Fibroblast of skin of scalp (primary cell): Measurements from ENCODE around the gene NCOR1. TPM values are rescaled to one million over a fixed set of nuclear protein-coding genes. Genes with fewer than 3 reads are reported as not detected.
"Not testable (repeated sequence)": the region's sequence is repeated elsewhere in the genome, so short reads cannot be mapped to it uniquely, and the experiment has no call there.

Source experiments
- DNase-seq: peaks from one replicate; pipeline ENCODE4 v3.0.0-alpha.2; 2013
- polyA plus RNA-seq, 2 experiments: library from polyadenylated mRNA; unstranded; fragments of 120-200 nt; gene quantifications; one replicate each; pipeline ENCODE4 v1.2.1, GENCODE V29; 2013; ENCODE audit not compliant: insufficient read length in 2 of 2

NCOR1 gene
- polyA plus RNA-seq (2013, experiment 1 of 2; ENCODE audit: insufficient read length) = 53.3 TPM
- 59.0 TPM for polyA plus RNA-seq (2013, experiment 2 of 2; ENCODE audit: insufficient read length)

- peak; percentile 96 for DNase-seq
Measured at GRCh38 chr17:16215273-16215964, at the start of gene NCOR1. Gene NCOR1 (minus strand): TSS chr17:16215534. CDS start chr17:16194569, 20,965 bp downstream.

- DNase-seq = no peak
Measured at GRCh38 chr17:16262201-16262600, 46.9 kb upstream of the NCOR1 start.

- no peak for DNase-seq
Measured at GRCh38 chr17:16261049-16261448, 45.7 kb upstream of the NCOR1 start.

- no peak for DNase-seq
Measured at GRCh38 chr17:16259926-16260325, 44.6 kb upstream of the NCOR1 start.

- DNase-seq = no peak
Measured at GRCh38 chr17:16258901-16259300, 43.6 kb upstream of the NCOR1 start.

GRCh38 chr17:16255481-16255921 lies 40.2 kb upstream of the NCOR1 start:
- peak; percentile 5 for DNase-seq

GRCh38 chr17:16254773-16255400 lies 39.6 kb upstream of the NCOR1 start:
- DNase-seq = no peak

- DNase-seq = no peak
Measured at GRCh38 chr17:16251556-16251955, 36.2 kb upstream of the NCOR1 start.

- no peak for DNase-seq
Measured at GRCh38 chr17:16251043-16251442, 35.7 kb upstream of the NCOR1 start.

GRCh38 chr17:16250635-16251034 lies 35.3 kb upstream of the NCOR1 start:
- peak; percentile 50 for DNase-seq

GRCh38 chr17:16247586-16247984 lies 32.3 kb upstream of the NCOR1 start:
- no peak for DNase-seq

- DNase-seq = no peak
Measured at GRCh38 chr17:16243801-16244567, 28.6 kb upstream of the NCOR1 start.

GRCh38 chr17:16243385-16243784 lies 28.1 kb upstream of the NCOR1 start:
- no peak for DNase-seq

- no peak for DNase-seq
Measured at GRCh38 chr17:16241906-16242399, 26.6 kb upstream of the NCOR1 start.

GRCh38 chr17:16239931-16240330 lies 24.6 kb upstream of the NCOR1 start:
- no peak for DNase-seq

- DNase-seq = no peak
Measured at GRCh38 chr17:16232391-16232790, 17.1 kb upstream of the NCOR1 start.

GRCh38 chr17:16229912-16230561 lies 14.7 kb upstream of the NCOR1 start:
- DNase-seq = peak; percentile 14

GRCh38 chr17:16222406-16222805 lies 7.1 kb upstream of the NCOR1 start:
- no peak for DNase-seq

- peak; percentile 94 for DNase-seq
Measured at GRCh38 chr17:16217002-16217635, 1.8 kb upstream of the NCOR1 start, which contains the start of gene PIGL. Gene PIGL (plus strand): TSS chr17:16217210. CDS start chr17:16217227, 17 bp downstream.

- DNase-seq = not testable (repeated sequence)
Measured at GRCh38 chr17:16216341-16217001, 1.1 kb upstream of the NCOR1 start.

GRCh38 chr17:16215965-16216316 lies 607 bp upstream of the NCOR1 start:
- DNase-seq = no peak

- DNase-seq = peak; percentile 20
Measured at GRCh38 chr17:16215002-16215272, 397 bp downstream of the NCOR1 start.
